ENCODE data around the gene SLC17A7. TPM values are rescaled to one million over a fixed set of nuclear protein-coding genes. Genes with fewer than 3 reads are reported as not detected.
"Not testable (repeated sequence)": the region's sequence is repeated elsewhere in the genome, so short reads cannot be mapped to it uniquely, and the experiment has no call there.

SLC17A7 gene
- polyA plus RNA-seq (ENCODE audit: insufficient read length in 10 of 10) = 1 to 10 TPM in 6 of 10 donors, under 1 TPM in 4; 0.45 to 2.0 (median 1.1) TPM
- long read RNA-seq, donor 1, partial matches to known transcripts = 135 of 177 reads
- long read RNA-seq, donor 1, other reads (novel, unspliced or antisense) = 42 of 177 reads
- long read RNA-seq, donor 2 = 0 reads
- long read RNA-seq, donor 3 = 0 reads
- long read RNA-seq, donor 4 = 0 reads
- long read RNA-seq, donor 5 = 0 reads
- long read RNA-seq, donor 6, partial matches to known transcripts = 1,900 of 3,683 reads
- long read RNA-seq, donor 6, other reads (novel, unspliced or antisense) = 1,783 of 3,683 reads
- long read RNA-seq, donor 7, partial matches to known transcripts = 244 of 269 reads
- long read RNA-seq, donor 7, other reads (novel, unspliced or antisense) = 25 of 269 reads
- long read RNA-seq, donor 8 = 0 reads
- long read RNA-seq, donor 9 = 0 reads

- DNase-seq = peak in 2 of 3 donors; percentile 40 to 56
Observed at GRCh38 chr19:49441210-49441959, at the start of gene SLC17A7. SLC17A7 (minus strand) TSS chr19:49441527; CDS start chr19:49441379, 148 bp downstream.

GRCh38 chr19:49490287-49491029 lies 49.1 kb upstream of the SLC17A7 start:
- no peak for DNase-seq

- no peak for DNase-seq
Observed at GRCh38 chr19:49489601-49490167, 48.4 kb upstream of the SLC17A7 start.

GRCh38 chr19:49488863-49489537 lies 47.7 kb upstream of the SLC17A7 start:
- no peak for DNase-seq

- no peak for DNase-seq
Observed at GRCh38 chr19:49488046-49488862, 46.9 kb upstream of the SLC17A7 start.

- DNase-seq = peak; percentile 100
Observed at GRCh38 chr19:49487277-49488045, 46.1 kb upstream of the SLC17A7 start, which contains the start of gene RPL13A. RPL13A (plus strand) TSS chr19:49487608; CDS start chr19:49487630, 22 bp downstream.

GRCh38 chr19:49486710-49487276 lies 45.5 kb upstream of the SLC17A7 start:
- no peak for DNase-seq

GRCh38 chr19:49486232-49486631 lies 44.9 kb upstream of the SLC17A7 start:
- DNase-seq = no peak

GRCh38 chr19:49481020-49481683 lies 39.8 kb upstream of the SLC17A7 start:
- no peak for DNase-seq

- no peak for DNase-seq
Observed at GRCh38 chr19:49479975-49480628, 38.8 kb upstream of the SLC17A7 start.

- DNase-seq = peak in 1 of 3 donors; percentile 71
Observed at GRCh38 chr19:49475995-49476880, 34.9 kb upstream of the SLC17A7 start.

GRCh38 chr19:49475191-49475917 lies 34.0 kb upstream of the SLC17A7 start:
- no peak for DNase-seq

GRCh38 chr19:49474542-49474924 lies 33.2 kb upstream of the SLC17A7 start:
- DNase-seq = no peak

GRCh38 chr19:49473868-49474541 lies 32.7 kb upstream of the SLC17A7 start, which contains the start of gene FLT3LG:
FLT3LG (plus strand) TSS chr19:49474215; CDS start chr19:49474640, 425 bp downstream.
- peak; percentile 68 to 90 (median 85) for DNase-seq

- not testable (repeated sequence) for DNase-seq
Observed at GRCh38 chr19:49473501-49473867, 32.2 kb upstream of the SLC17A7 start.

Data from muscle of back (tissue), 13 donors.